ENCODE measurements around the gene KIF5C.

GRCh38 chr2:148885209-148885608 lies 10.2 kb downstream of the KIF5C start:
- TF ChIP-seq CTCF (optimal IDR thresholded peaks at IDR 0.05 in 1 of 3, IDR thresholded peaks at IDR 0.05 in 1 of 3, conservative IDR thresholded peaks at IDR 0.05 in 1 of 3; ENCODE audit: extremely low read depth in 1 of 3, insufficient read depth in 2 of 3, low read length in 3 of 3) (no peak), EZH2 (IDR thresholded peaks at IDR 0.05; ENCODE audit: low read length) (no peak)
